Measurements from ENCODE around the gene TBPL1. TPM values are rescaled to one million over a fixed set of nuclear protein-coding genes. Genes with fewer than 3 reads are reported as not detected.

Gene TBPL1
- total RNA-seq, 2 experiments from 2014 or later: 27.0 to 27.6 TPM

DNA sequence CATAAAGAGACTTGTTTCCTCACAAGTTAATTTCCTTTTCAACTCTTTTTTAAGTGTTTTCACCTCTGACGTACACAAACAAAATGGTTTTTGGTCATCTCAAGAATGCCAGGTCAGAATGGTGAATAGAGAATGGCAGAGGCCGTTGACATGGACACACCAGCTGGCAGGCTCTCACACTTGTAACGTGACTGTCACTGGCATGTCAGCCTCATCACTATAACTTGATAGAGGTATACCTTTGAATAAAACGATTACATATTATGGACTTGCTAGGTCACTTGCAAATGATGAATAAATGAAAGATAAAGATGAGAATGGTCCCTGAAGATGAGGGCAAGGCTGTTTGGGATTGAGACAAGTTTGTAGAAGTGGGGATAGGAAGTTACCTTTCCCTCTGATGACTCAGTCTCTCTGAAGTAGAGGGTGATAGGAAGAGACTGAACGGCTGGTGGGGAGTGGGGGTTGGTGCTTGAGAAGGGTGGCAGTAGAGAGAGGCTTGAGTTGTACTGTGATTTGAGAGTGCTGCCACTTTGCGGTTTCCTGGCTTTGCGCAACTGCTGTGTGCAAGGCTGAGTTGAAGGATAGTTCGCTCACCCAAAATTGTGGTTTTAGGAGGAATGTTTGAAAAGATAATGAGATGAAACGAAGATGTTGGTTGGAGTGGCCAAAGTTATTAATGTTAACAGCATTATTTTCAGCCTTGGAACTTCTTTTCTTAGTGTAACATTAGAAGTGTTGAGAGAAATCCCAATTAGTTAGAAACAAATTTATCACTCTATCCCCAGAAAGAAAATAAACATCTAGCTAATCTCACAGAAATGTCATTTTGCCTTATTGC lies 30.3 kb downstream of the TBPL1 start:
- Mint-ChIP-seq H3K4me1 (ENCODE audit: low read depth) (peaks cover 28% of the 10 kb centered on the region), H3K4me3 (no peak overlapping the region), H3K36me3 (ENCODE audit: low read depth) (peaks cover 23% of the 10 kb centered on the region), H3K27me3 (ENCODE audit: low read depth) (no peaks in the 10 kb centered on the region), H3K9me3 (no peaks in the 10 kb centered on the region), H3K27ac (no peak overlapping the region)
- CTCF ChIA-PET: interaction anchor here (0.7 to 2.3 kb wide), 8 partner anchors 10 to 140 kb away, joined by 3 to 17 read pairs (median 6); no protein-coding TSS in a partner anchor
- DNase-seq: peak; percentile 83
- intact Hi-C loops (cut with micrococcal nuclease): loop anchor here (1.0 to 2.0 kb wide), 2 partner anchors 10 to 69 kb away; partner anchors contain the start of gene SLC2A12

DNA sequence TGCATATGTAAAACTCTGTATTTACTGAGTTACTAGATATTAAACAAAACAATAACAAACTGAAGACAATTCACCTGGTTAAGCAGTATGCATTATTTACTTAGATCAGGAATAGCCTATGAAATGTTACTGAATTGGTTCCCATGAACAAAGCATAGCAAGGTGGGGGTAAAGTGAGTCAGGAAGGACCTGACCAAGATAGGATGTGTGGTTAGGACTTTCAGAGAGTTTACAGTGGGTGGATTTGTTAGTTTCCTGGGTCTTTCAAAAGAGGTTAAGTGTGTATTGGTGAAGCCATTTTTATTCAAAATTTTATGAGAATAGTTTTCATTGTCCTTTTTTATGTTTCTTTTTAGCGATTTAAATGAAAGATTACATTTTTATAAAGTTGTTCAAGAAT lies 32.9 kb downstream of the TBPL1 start:
- Mint-ChIP-seq H3K27me3 (ENCODE audit: low read depth) (no peaks in the 10 kb centered on the region), H3K4me3 (no peak overlapping the region), H3K9me3 (no peaks in the 10 kb centered on the region), H3K27ac (no peak overlapping the region), H3K36me3 (ENCODE audit: low read depth) (peaks cover 21% of the 10 kb centered on the region), H3K4me1 (ENCODE audit: low read depth) (peaks cover 21% of the 10 kb centered on the region)
- intact Hi-C loops (cut with micrococcal nuclease): no loop called here
- no peak for DNase-seq
- CTCF ChIA-PET: interaction anchor here (0.7 to 1.7 kb wide), 2 partner anchors 59 to 78 kb away, joined by 4 to 6 read pairs; no protein-coding TSS in a partner anchor

DNA sequence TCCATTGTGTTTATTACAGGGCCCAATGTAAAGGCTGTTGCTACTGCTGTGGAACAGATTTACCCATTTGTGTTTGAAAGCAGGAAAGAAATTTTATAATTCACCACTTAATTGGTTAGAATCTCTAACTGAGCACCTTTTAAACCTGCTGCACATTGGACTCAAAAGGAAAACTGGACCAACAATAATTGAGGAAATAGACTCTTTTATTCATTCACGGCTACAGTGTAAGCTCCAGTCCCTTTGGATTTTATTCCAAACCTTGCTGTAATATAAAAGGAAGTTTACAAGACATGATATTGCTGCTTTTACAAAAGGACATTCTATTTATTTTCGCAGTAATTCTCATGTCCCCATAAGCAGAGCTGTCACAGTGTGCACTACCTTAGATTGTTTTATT lies 33.9 kb downstream of the TBPL1 start:
- Mint-ChIP-seq H3K27me3 (ENCODE audit: low read depth) (no peaks in the 10 kb centered on the region), H3K27ac (no peak overlapping the region), H3K9me3 (no peaks in the 10 kb centered on the region), H3K36me3 (ENCODE audit: low read depth) (peaks cover 21% of the 10 kb centered on the region), H3K4me3 (no peak overlapping the region), H3K4me1 (ENCODE audit: low read depth) (peaks cover 21% of the 10 kb centered on the region)
- no peak for DNase-seq
- intact Hi-C loops (cut with micrococcal nuclease): no loop called here
- CTCF ChIA-PET: interaction anchor here (0.7 kb wide), 1 partner anchor 14 kb away, joined by 3 read pairs; no protein-coding TSS in a partner anchor

DNA sequence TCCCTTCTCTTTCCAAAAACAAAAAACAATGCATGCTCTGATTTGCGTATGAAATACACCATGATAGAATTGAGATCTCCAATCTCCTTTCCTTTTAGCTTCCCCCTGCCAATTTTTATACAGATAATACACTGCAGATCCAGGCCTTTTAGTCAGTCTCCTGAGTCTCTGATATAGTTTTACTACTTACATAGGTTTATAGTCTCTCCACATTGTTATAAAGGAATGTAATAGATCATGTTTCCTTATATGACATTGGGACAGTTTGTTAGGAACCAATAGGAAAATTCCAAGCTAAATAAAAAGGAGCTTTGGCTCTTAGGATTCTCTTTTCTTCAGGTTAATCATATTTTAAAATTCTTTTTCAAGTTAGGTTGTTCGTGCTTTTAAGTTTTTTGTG lies 36.5 kb downstream of the TBPL1 start:
- CTCF ChIA-PET: interaction anchor here (0.9 to 4.5 kb wide), 2 partner anchors 16 to 37 kb away, joined by 3 to 25 read pairs; no protein-coding TSS in a partner anchor
- no peaks in the 10 kb centered on the region for H3K9me3 Mint-ChIP-seq
- DNase-seq: no peak
- H3K4me3 Mint-ChIP-seq: no peak overlapping the region
- intact Hi-C loops (cut with micrococcal nuclease): no loop called here
- H3K4me1 Mint-ChIP-seq (ENCODE audit: low read depth): peaks cover 9% of the 10 kb centered on the region
- peaks cover 15% of the 10 kb centered on the region for H3K36me3 Mint-ChIP-seq (ENCODE audit: low read depth)
- no peak overlapping the region for H3K27ac Mint-ChIP-seq
- no peaks in the 10 kb centered on the region for H3K27me3 Mint-ChIP-seq (ENCODE audit: low read depth)

DNA sequence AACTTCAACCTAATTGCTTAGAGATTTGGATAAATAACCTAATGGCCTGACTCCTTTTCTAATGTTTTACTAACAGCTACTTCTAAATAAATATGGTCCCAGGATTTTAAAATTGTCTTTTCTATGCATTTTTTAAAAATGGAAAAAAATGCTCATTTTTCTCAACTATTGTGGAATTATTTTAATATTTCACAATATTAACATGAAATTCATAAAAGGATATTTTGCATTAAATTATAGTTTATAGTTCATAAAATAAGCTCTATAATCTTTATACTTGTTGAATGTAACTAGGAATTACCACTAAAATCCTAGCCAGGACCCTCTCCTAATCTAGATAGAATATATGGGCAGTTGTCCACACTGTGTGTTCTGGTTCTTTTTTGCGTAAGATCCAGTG lies 37.3 kb downstream of the TBPL1 start:
- H3K9me3 Mint-ChIP-seq: no peaks in the 10 kb centered on the region
- H3K27me3 Mint-ChIP-seq (ENCODE audit: low read depth): no peaks in the 10 kb centered on the region
- intact Hi-C loops (cut with micrococcal nuclease): no loop called here
- H3K4me3 Mint-ChIP-seq: no peak overlapping the region
- DNase-seq: no peak
- H3K27ac Mint-ChIP-seq: no peak overlapping the region
- CTCF ChIA-PET: interaction anchor here (0.9 to 4.5 kb wide), 6 partner anchors 15 to 74 kb away, joined by 3 to 25 read pairs (median 4); no protein-coding TSS in a partner anchor
- peaks cover 11% of the 10 kb centered on the region for H3K36me3 Mint-ChIP-seq (ENCODE audit: low read depth)
- peaks cover 9% of the 10 kb centered on the region for H3K4me1 Mint-ChIP-seq (ENCODE audit: low read depth)

DNA sequence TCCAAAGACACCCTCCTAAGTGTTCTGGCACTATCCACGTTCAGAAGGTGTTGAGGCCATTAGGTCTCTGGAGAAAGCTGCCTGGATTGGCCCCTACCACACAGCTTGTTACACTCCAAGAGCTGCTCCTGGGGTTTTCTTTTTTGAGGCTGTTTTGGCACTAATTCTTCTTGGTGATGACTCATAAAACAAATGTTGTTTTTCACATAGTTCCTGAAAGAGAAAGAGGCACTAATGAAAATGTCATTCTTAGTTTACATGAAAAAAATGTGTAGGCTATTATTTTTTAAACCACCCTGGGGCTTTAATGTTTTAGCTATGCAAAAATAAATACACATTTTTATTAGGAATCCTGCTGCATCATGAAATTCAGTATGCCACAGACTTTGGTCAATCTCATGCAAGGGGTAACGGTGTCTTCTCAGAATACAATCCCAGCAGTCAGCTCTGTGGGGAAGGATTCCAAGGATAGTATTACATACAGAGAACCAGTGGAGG lies 38.1 kb downstream of the TBPL1 start:
- peak; percentile 10 for DNase-seq
- Mint-ChIP-seq H3K36me3 (ENCODE audit: low read depth) (peaks cover 2% of the 10 kb centered on the region), H3K27ac (no peak overlapping the region), H3K9me3 (no peaks in the 10 kb centered on the region), H3K27me3 (ENCODE audit: low read depth) (no peaks in the 10 kb centered on the region), H3K4me1 (ENCODE audit: low read depth) (peaks cover 2% of the 10 kb centered on the region), H3K4me3 (no peak overlapping the region)
- CTCF ChIA-PET: interaction anchor here (1.0 to 4.5 kb wide), 7 partner anchors 15 to 106 kb away, joined by 3 to 25 read pairs (median 5); no protein-coding TSS in a partner anchor
- intact Hi-C loops (cut with micrococcal nuclease): no loop called here

DNA sequence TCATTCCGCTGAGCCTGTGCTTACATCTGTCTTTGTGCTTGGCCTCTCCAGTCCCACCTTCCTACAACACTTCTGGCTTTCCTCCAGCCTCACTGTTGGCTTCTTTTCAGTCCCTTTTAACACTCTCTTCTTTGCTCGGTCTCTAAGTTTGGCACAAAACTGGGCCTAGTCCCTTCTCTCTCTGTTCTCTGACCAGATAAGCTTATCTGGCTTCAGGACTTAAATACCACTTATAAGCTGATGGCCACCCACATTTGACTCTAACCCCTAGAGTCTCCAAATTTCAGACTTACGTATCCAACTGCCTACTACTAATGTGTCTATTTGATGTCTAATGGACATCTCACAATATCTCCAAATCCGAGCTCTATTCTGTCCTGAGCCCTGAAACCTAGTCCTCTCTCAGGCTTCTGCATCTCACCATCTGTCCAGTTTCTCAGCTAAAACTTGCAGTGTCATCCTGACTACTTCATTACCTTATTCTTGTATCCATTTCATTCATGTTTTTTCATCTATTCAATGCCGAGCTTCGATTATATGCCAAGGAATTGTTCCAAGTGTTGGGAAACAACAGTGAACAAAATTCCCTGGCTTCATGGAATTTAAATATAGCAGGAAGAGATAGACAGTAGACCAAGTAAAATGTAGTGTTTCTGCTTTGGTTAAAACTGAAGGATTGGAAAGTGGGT lies 40.1 kb downstream of the TBPL1 start:
- Mint-ChIP-seq H3K4me3 (no peak overlapping the region), H3K9me3 (no peaks in the 10 kb centered on the region), H3K4me1 (ENCODE audit: low read depth) (no peaks in the 10 kb centered on the region), H3K27me3 (ENCODE audit: low read depth) (no peaks in the 10 kb centered on the region), H3K36me3 (ENCODE audit: low read depth) (no peaks in the 10 kb centered on the region), H3K27ac (no peak overlapping the region)
- intact Hi-C loops (cut with micrococcal nuclease): no loop called here
- no peak for DNase-seq
- CTCF ChIA-PET: interaction anchor here (1.0 kb wide), 1 partner anchor 17 kb away, joined by 3 read pairs; no protein-coding TSS in a partner anchor

DNA sequence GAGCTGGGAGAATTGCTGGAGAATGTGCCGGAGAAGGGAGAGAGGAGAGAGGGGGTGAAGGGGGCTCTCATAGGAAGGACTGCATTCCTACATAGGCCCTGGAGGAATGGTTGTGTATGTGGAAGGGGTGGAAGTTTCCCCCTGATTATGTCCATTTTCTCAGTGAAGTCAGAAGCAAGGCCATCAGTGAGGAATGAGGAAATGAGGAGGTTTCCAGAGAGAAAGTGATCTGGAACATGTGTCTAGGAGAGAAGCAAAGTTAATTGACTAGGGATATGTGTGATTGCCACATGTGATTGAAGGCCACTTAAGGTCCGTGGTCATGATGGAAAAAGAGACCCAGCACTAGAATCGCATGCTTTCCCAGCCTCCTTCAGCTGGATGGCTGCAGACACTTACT lies 42.3 kb downstream of the TBPL1 start:
- H3K27ac Mint-ChIP-seq: no peak overlapping the region
- DNase-seq: no peak
- no peaks in the 10 kb centered on the region for H3K27me3 Mint-ChIP-seq (ENCODE audit: low read depth)
- intact Hi-C loops (cut with micrococcal nuclease): no loop called here
- CTCF ChIA-PET: no interaction called here
- no peaks in the 10 kb centered on the region for H3K4me1 Mint-ChIP-seq (ENCODE audit: low read depth)
- H3K36me3 Mint-ChIP-seq (ENCODE audit: low read depth): no peaks in the 10 kb centered on the region
- H3K9me3 Mint-ChIP-seq: no peaks in the 10 kb centered on the region
- no peak overlapping the region for H3K4me3 Mint-ChIP-seq

DNA sequence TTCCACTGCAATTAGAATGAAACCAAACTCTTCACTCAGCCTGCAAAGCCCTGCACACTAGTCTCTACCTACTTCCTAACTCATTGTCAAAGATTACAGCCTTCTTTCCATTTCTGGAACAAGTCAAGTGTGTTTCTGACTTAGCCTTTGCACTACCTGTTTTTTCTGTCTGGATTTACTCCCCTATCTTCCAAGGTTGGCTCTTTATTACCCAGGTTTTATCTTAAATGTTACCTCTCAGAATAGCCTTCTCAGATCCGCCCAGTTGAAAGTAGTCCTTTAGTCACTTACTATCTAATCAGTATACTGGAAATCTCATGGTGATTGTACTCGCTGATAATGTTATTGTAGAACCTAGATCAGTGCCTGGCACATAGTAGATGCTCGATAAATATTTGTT lies 42.7 kb downstream of the TBPL1 start:
- no peak for DNase-seq
- H3K9me3 Mint-ChIP-seq: no peaks in the 10 kb centered on the region
- H3K27me3 Mint-ChIP-seq (ENCODE audit: low read depth): peaks cover 1% of the 10 kb centered on the region
- no peak overlapping the region for H3K27ac Mint-ChIP-seq
- no peaks in the 10 kb centered on the region for H3K4me1 Mint-ChIP-seq (ENCODE audit: low read depth)
- no peak overlapping the region for H3K4me3 Mint-ChIP-seq
- intact Hi-C loops (cut with micrococcal nuclease): no loop called here
- no peaks in the 10 kb centered on the region for H3K36me3 Mint-ChIP-seq (ENCODE audit: low read depth)
- CTCF ChIA-PET: no interaction called here

DNA sequence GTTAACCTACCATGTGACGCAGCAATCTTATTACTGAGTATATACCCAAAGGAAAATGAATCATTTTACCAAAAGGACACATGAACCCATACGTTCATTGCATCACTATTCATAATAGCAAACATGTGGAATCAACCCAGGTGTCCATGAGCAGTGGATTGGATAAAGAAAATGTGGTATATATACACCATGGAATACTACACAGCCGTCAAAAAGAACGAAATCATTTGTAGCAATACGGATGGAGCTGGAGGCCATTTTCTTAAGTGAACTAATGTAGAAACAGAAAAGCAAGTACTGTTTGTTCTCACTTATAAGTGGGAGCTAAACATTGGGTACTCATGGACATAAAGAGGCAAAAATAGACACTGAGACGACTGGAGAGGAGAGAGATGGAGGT lies 44.2 kb downstream of the TBPL1 start:
- Mint-ChIP-seq H3K27me3 (ENCODE audit: low read depth) (peaks cover 3% of the 10 kb centered on the region), H3K4me3 (no peak overlapping the region), H3K4me1 (ENCODE audit: low read depth) (no peaks in the 10 kb centered on the region), H3K27ac (no peak overlapping the region), H3K9me3 (no peaks in the 10 kb centered on the region), H3K36me3 (ENCODE audit: low read depth) (no peaks in the 10 kb centered on the region)
- DNase-seq: no peak
- intact Hi-C loops (cut with micrococcal nuclease): no loop called here
- CTCF ChIA-PET: interaction anchor here (1.4 kb wide), 1 partner anchor 9 kb away, joined by 3 read pairs; no protein-coding TSS in a partner anchor

DNA sequence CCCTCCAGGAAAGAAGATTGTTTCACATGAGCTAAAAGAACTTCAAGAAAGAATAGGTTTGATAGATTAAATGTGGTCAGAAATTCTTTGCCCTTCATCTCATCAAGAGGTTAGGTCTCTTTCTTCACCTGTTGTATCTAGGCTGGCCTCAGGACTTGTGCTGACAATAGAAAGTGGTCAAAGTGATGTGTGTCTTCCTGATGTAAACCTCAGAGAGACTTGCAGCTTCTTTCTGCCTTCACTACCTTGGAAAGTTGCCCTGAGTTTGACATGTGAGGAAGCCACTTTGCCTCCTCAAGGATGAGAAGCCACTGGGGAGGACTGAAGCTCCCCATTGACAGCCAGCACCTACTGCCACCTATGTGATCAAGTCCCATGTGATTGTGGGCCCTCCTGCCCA lies 46.3 kb downstream of the TBPL1 start:
- H3K36me3 Mint-ChIP-seq (ENCODE audit: low read depth): no peaks in the 10 kb centered on the region
- H3K4me1 Mint-ChIP-seq (ENCODE audit: low read depth): no peaks in the 10 kb centered on the region
- CTCF ChIA-PET: interaction anchor here (0.6 to 1.2 kb wide), 2 partner anchors 26 to 1636 kb away, joined by 3 read pairs; no protein-coding TSS in a partner anchor
- intact Hi-C loops (cut with micrococcal nuclease): no loop called here
- DNase-seq: no peak
- H3K27ac Mint-ChIP-seq: no peak overlapping the region
- no peaks in the 10 kb centered on the region for H3K9me3 Mint-ChIP-seq
- H3K27me3 Mint-ChIP-seq (ENCODE audit: low read depth): peaks cover 11% of the 10 kb centered on the region
- H3K4me3 Mint-ChIP-seq: no peak overlapping the region

DNA sequence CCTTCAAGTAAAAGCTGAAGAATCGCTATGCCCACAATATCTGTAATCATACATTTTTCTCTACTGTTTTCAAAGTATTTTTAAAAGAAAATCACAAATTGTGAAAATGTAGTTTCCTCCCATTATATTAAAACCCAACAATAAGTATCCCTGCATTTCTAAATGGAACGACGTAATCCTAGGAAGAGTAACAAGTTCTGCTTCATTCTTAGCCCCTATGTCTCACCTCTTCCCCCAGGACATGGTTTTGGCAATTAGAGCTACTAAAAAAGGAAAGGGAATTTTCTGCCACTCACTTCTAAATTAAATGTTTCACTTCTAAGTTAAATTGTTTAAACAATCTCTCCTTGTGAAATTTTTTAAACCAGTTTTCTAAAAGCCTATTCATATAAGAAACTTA lies 47.4 kb downstream of the TBPL1 start:
- Mint-ChIP-seq H3K4me1 (ENCODE audit: low read depth) (no peaks in the 10 kb centered on the region), H3K27ac (no peak overlapping the region), H3K9me3 (no peaks in the 10 kb centered on the region), H3K27me3 (ENCODE audit: low read depth) (peaks cover 12% of the 10 kb centered on the region), H3K36me3 (ENCODE audit: low read depth) (no peaks in the 10 kb centered on the region), H3K4me3 (no peak overlapping the region)
- CTCF ChIA-PET: no interaction called here
- intact Hi-C loops (cut with micrococcal nuclease): no loop called here
- DNase-seq: no peak
